Chondrocyte (in vitro differentiated cells): ENCODE results near the gene CPT2. TPM values are rescaled to one million over a fixed set of nuclear protein-coding genes. Genes with fewer than 3 reads are reported as not detected.

Source experiments
- DNase-seq: peaks from one replicate; pipeline ENCODE4 v3.0.0; 2021; ENCODE audit warnings: mixed read lengths, low spot score
- H3K27ac Mint-ChIP-seq: one replicate; pipeline ENCODE4 v1.8.0; 2021; ENCODE audit warnings: mild to moderate bottlenecking, moderate library complexity, mixed read lengths; ENCODE audit not compliant: unreplicated experiment
- H3K27me3 Mint-ChIP-seq: 2 replicates; pipeline ENCODE4 v1.8.0; 2021; ENCODE audit warnings: low read depth, mixed read lengths
- H3K36me3 Mint-ChIP-seq: 2 replicates; pipeline ENCODE4 v1.8.0; 2021; ENCODE audit warnings: low read depth, mixed read lengths
- H3K4me1 Mint-ChIP-seq: 2 replicates; pipeline ENCODE4 v1.8.0; 2021; ENCODE audit warnings: low read depth, mild to moderate bottlenecking, mixed read lengths
- H3K4me3 Mint-ChIP-seq: one replicate; pipeline ENCODE4 v1.8.0; 2021; ENCODE audit warnings: mild to moderate bottlenecking, moderate library complexity, mixed read lengths; ENCODE audit not compliant: unreplicated experiment
- H3K9me3 Mint-ChIP-seq: 2 replicates; pipeline ENCODE4 v1.8.0; 2021; ENCODE audit warnings: low read depth, mixed read lengths
- total RNA-seq: library from RNA; stranded (reverse); gene quantifications from 3 replicates; pipeline ENCODE4 v1.2.1, GENCODE V29; 2021
- TF ChIP-seq, protein P1 (sequence below): fragments of 200-600 bp; sonication (generic); IDR thresholded peaks from 2 replicates; pipeline ENCODE4 v1.5.0; 2021; ENCODE audit warnings: antibody characterized with exemption, mild to moderate bottlenecking, moderate library complexity

Gene CPT2
- total RNA-seq, 1 donor from 2014 or later: 11.0 TPM

DNA sequence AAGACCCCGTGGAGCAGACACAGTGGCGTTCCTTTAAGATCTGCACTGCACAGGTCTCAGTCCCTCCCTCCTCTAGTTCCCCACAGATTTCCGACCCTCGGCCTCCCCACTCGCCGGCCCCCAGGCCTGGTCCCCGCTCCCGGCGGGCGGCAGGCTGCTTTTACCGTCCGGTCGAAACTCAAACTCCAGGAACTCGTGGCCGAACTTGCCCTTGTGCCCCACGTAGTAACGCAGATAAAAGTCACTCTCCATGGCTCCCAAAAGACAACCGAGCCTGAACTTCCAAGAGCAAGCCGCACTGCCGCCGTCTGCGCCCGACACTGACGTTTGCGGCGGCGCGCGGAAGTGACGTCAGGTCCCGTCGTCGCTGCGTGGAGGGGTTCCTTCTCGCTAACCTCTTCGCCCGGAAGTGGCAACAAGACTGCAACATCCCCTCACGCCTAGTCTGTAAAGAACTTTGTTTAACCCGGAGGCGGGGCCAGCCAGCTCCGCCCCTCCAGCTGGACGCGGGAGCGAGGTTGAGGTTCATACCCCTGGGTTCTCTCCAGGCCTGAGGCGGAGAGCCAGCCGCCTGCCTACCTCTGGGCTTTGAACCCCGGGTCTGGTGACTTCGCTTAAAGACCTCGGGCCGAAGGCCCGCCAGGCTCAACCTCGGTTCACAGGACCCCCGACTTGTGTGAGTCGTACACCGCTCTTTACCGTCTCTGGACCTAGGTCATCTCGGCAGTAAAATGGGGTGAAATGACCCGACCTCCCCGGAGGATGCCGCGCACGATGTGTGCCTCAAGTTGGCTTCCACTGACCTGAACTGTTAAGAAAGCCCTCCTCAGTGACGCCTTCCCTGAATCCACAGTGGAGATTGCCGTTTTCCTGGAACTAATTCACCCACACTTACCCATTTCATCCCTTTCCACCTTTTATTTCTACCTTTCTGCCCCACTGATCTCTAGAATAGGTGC lies 41.9 kb downstream of the CPT2 start, which contains the start of gene MAGOH:
Gene MAGOH, minus strand, starts transcription at position 322 of the 959 bp plus-strand sequence. Its CDS starts 70 bp downstream, at position 252.
- peak; percentile 95 for DNase-seq
- Mint-ChIP-seq H3K27me3 (no peaks in the 10 kb centered on the region), H3K9me3 (no peaks in the 10 kb centered on the region), H3K36me3 (no peaks in the 10 kb centered on the region), H3K4me1 (peaks cover 30% of the 10 kb centered on the region), H3K27ac (peak within 1 kb of the TSS; percentile 89), H3K4me3 (peak within 1 kb of the TSS; percentile 92)
- TF ChIP-seq, protein P1, sequence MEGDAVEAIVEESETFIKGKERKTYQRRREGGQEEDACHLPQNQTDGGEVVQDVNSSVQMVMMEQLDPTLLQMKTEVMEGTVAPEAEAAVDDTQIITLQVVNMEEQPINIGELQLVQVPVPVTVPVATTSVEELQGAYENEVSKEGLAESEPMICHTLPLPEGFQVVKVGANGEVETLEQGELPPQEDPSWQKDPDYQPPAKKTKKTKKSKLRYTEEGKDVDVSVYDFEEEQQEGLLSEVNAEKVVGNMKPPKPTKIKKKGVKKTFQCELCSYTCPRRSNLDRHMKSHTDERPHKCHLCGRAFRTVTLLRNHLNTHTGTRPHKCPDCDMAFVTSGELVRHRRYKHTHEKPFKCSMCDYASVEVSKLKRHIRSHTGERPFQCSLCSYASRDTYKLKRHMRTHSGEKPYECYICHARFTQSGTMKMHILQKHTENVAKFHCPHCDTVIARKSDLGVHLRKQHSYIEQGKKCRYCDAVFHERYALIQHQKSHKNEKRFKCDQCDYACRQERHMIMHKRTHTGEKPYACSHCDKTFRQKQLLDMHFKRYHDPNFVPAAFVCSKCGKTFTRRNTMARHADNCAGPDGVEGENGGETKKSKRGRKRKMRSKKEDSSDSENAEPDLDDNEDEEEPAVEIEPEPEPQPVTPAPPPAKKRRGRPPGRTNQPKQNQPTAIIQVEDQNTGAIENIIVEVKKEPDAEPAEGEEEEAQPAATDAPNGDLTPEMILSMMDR: no peak

DNA sequence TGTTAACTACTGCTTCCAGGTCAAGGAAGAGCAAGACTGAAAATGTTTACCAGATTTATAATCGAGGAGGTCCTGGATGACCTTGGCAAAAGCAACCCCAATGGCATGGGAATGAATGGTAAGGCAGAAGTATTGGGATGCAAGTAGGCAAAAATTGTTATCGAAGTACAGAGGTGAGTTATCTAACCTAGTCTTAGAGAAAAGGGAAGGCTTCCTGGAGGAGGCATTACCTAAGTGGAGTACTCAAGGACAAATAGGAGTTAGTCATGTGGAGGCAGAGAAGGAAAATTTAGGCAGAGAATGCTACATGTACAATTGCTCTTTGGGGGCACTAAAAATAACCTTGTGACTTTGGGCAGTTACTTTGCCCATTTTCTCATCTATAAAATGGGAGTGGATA lies 45.2 kb downstream of the CPT2 start:
- H3K4me3 Mint-ChIP-seq: no peak overlapping the region
- no peaks in the 10 kb centered on the region for H3K27me3 Mint-ChIP-seq
- DNase-seq: no peak
- no peaks in the 10 kb centered on the region for H3K36me3 Mint-ChIP-seq
- TF ChIP-seq, protein P1: no peak
- H3K9me3 Mint-ChIP-seq: no peaks in the 10 kb centered on the region
- no peak overlapping the region for H3K27ac Mint-ChIP-seq
- H3K4me1 Mint-ChIP-seq: peaks cover 22% of the 10 kb centered on the region

DNA sequence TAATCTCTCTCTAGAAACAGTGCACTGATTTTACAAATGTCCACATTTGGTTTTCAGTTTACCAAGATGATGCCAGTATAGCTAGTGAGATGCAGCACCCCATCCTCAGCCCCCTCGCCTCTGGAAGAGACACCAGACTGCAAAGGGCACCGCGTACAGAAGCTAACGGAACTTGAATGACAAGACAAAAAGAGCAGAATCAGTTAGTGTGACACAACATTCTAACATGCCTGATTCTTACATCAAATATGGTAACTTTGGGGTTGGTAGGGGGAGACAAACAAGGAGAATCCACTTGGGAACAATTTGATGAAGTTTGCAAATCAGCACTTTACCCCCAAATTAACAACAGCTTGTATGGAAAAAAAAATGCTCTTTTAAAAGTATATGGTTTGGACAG lies 45.8 kb downstream of the CPT2 start:
- TF ChIP-seq, protein P1: no peak
- no peaks in the 10 kb centered on the region for H3K27me3 Mint-ChIP-seq
- H3K4me1 Mint-ChIP-seq: peaks cover 19% of the 10 kb centered on the region
- no peak overlapping the region for H3K4me3 Mint-ChIP-seq
- no peaks in the 10 kb centered on the region for H3K9me3 Mint-ChIP-seq
- DNase-seq: no peak
- H3K36me3 Mint-ChIP-seq: no peaks in the 10 kb centered on the region
- H3K27ac Mint-ChIP-seq: no peak overlapping the region

DNA sequence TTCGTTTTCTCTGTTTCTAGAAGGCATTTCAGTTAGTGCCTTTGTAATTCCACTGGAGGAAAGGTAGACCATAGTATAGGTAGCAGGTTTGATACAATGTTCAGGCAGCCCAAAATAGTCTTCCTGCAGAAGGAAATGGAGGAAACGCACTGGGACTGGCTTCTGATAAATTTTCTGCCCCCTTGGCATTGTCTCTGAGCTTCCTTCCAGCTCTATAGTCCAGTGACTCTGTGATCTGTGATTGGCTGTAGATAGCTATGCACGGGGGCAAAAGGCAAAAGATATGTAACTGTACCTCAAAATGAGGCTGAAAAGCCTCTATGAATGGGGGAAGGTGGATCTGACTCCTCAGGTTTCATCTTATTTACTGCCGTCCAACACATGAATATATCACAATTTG lies 47.5 kb downstream of the CPT2 start:
- Mint-ChIP-seq H3K4me3 (no peak overlapping the region), H3K27me3 (no peaks in the 10 kb centered on the region), H3K27ac (no peak overlapping the region), H3K36me3 (no peaks in the 10 kb centered on the region), H3K9me3 (no peaks in the 10 kb centered on the region), H3K4me1 (peaks cover 4% of the 10 kb centered on the region)
- TF ChIP-seq, protein P1: no peak
- no peak for DNase-seq

DNA sequence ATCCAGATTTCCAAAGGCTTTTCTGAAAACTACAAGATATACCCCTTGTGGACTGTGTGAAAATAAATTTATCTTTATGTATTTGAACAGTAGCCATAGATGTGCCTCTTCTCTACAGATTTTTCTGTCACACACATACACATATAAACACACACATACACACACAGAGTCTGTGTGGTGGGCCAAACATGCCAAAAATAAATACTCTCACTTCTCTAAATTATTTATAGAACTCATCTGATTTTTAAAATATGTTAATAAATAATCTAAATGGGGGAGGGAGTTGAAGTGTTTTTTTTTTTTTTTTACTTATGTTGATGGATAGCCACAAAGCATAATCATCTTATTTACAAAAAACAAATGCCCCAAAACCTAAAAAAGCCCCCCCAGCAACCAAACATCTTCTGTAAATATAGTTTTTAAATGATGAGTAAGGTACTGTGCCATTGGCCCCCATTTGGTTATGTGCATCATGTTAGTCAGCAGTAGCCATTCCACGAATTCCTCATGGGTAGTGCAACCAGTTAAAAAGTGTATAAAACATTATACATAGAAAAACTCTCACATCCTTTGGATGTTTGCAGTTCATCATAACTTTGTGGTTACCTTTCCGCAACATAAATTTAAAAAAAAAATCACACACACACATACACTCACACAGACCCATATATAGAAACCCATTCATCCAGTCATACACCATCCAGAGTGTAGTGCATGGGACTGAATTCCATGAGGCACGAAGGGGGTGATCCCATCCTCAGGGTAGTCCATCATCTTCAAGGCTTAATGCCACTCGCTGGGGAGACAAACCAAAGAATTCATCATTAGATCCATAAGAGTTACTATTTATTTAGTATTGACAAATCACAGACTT lies 49.9 kb downstream of the CPT2 start:
- no peak overlapping the region for H3K27ac Mint-ChIP-seq
- no peaks in the 10 kb centered on the region for H3K27me3 Mint-ChIP-seq
- peaks cover 3% of the 10 kb centered on the region for H3K4me1 Mint-ChIP-seq
- TF ChIP-seq, protein P1: no peak
- no peak for DNase-seq
- H3K36me3 Mint-ChIP-seq: no peaks in the 10 kb centered on the region
- no peak overlapping the region for H3K4me3 Mint-ChIP-seq
- H3K9me3 Mint-ChIP-seq: no peaks in the 10 kb centered on the region
